Retinal pigment epithelial cell (primary cell): ENCODE data around the gene SYT5.

Experiments used
- DNase-seq: peaks from one replicate; pipeline ENCODE4 v3.0.0-alpha.2; 2010; ENCODE audit warnings: low read depth
- H3K4me3 ChIP-seq: 2 replicates; pipeline ENCODE4 v1.5.1; 2011; ENCODE audit warnings: mild to moderate bottlenecking, low read length, control low read depth, moderate library complexity
- TF ChIP-seq, protein P1 (sequence below): conservative IDR thresholded peaks from 2 replicates; pipeline ENCODE4 v1.5.1; 2011; ENCODE audit warnings: low read depth, low read length, control low read depth, inconsistent platforms

The SYT5 gene

DNA sequence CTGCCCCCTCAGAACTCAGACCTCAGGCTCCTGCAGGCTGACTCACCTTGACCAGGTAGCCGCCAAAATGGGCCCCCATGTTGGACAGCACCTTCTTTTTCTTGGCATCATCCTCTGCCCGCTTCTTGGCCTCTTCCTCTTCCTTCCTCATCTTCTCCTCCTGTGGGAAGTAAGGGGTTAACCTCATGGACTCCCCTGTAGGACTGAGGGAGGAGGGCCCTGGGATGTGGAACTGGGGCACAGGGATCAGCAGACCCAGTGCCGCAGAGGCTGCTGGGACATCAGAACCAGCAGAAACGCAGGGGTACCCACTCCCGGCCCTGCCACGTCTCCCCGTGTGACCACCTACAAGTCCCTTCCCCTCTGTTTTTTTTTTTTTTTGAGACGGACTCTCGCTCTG lies 42.2 kb downstream of the SYT5 start:
- TF ChIP-seq, protein P1, sequence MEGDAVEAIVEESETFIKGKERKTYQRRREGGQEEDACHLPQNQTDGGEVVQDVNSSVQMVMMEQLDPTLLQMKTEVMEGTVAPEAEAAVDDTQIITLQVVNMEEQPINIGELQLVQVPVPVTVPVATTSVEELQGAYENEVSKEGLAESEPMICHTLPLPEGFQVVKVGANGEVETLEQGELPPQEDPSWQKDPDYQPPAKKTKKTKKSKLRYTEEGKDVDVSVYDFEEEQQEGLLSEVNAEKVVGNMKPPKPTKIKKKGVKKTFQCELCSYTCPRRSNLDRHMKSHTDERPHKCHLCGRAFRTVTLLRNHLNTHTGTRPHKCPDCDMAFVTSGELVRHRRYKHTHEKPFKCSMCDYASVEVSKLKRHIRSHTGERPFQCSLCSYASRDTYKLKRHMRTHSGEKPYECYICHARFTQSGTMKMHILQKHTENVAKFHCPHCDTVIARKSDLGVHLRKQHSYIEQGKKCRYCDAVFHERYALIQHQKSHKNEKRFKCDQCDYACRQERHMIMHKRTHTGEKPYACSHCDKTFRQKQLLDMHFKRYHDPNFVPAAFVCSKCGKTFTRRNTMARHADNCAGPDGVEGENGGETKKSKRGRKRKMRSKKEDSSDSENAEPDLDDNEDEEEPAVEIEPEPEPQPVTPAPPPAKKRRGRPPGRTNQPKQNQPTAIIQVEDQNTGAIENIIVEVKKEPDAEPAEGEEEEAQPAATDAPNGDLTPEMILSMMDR, result no peak
- DNase-seq, result no peak

DNA sequence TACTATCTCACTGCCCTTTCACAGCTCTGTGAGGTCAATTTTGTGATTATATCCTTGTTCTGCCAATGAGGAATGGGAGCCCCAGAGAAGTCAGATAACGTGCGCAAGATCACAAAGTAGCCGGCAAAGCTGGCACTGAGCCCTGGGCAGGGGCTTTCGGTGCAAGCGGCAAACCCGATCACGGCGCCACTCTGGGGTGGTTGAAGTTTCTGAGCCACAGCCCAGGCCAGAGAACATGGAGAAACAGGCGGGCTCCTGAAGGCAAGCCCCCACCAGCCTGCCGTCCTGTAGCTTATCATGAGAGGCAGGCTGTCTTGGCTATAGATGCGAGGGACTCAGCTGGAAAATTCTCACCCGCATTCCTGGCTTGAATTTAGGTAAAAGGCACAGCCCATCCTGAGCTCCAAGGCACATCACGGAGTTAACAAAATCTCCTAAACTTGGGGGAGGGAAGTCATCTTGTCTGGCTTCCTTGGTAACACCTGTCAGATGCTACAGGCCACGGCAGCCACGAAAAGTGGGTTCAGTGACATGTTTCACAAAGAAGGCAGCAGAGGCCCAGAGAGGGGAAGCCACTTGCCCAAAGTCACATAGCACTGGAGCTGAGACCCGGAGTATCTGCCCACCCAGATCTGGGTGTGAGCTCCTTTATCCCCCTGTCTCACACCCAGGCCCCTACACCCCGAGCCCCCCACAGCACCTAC lies 43.5 kb downstream of the SYT5 start:
- H3K4me3 ChIP-seq, result no peak overlapping the region
- no peak for DNase-seq
- TF ChIP-seq, protein P1, result no peak

More for the DNA sequence above, 42.2 kb downstream of the SYT5 start:
- H3K4me3 ChIP-seq, result no peak overlapping the region

- no peak overlapping the region for H3K4me3 ChIP-seq
- TF ChIP-seq, protein P1, result no peak
- DNase-seq, result no peak
These were observed 45.4 kb downstream of the SYT5 start for GRCh38 chr19:55134736-55135135.

DNA sequence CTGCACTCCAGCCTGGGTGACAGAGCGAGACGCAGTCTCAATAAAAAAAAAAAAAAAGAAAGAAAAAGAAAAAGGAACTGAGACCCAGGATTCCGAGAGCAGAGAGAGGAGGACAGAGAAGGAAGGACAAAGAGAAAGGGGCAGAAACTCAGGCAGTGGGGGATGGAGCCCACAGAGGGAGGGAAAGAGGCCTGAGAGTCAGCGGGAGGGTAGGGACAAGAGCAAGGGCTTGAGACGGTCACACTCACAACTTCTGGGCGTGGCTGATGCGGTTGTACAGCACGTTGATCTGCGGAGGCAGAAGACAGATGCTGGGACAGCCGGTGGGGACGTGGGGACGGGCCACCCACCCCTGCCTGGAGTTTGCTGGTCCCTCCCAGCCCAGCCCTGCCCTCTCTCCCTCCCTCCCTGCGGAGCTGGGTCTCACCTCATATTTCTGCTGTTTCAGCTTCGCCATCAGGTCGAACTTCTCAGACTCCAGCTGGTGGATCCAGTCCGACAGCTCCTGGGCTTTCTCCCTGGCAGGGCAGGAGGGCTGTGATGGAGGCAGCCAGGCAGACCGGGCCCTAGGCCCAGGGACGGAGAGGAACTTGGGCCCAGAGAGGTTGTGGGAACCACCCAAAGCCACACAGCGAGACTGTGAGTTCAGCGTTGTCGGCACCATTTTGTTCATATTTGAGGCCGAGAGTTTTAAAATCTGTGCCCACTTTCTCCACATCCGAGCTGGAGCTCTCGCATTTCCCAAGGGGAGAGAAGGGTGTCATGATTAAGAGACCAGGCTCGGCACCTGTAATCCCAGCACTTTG lies 46.2 kb downstream of the SYT5 start:
- TF ChIP-seq, protein P1, result no peak
- DNase-seq, result no peak
- H3K4me3 ChIP-seq, result no peak overlapping the region

- DNase-seq, result no peak
- no peak overlapping the region for H3K4me3 ChIP-seq
- TF ChIP-seq, protein P1, result peak; percentile 1
These were observed 47.5 kb downstream of the SYT5 start for GRCh38 chr19:55132453-55133129.

DNA sequence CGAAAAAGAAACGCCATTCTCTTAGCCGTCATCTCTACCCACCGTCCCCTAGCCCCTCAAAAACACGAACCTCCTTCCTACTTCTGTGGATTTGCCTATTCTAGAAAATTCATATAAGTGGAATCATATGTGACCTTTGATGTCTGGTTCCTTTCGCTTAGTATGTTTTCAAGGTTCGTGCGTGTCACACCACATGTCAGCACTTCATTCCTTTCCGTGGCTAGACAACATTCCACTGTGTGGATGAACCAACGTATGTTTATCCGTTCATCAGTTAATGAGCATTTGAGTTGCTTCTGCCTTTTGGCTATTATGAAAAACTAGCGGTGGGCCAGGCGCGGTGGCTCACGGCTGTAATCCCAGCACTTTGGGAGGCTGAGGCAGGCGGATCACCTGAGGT lies 48.7 kb downstream of the SYT5 start:
- no peak for DNase-seq

More for the DNA sequence above, 48.7 kb downstream of the SYT5 start:
- no peak overlapping the region for H3K4me3 ChIP-seq
- TF ChIP-seq, protein P1, result no peak
